Stimulated activated CD8-positive, alpha-beta memory T cell treated with anti-CD3 and anti-CD28 coated beads, Interleukin-12 subunit alpha, Interleukin-12 subunit beta, amount 100 ng/mL, for 24 hours (primary cell): Measurements from ENCODE around the gene PTPRG.

ENCODE experiments used
- DNase-seq: peaks from one replicate; pipeline ENCODE4 v3.0.0-alpha.2; 2020; ENCODE audit errors: extremely low read depth

Gene PTPRG

GRCh38 chr3:61562721-61563312 lies 1.4 kb downstream of the PTPRG start:
- DNase-seq, result no peak

GRCh38 chr3:61563313-61564271 lies 2.2 kb downstream of the PTPRG start:
- DNase-seq, result no peak

GRCh38 chr3:61564395-61565059 lies 3.2 kb downstream of the PTPRG start:
- DNase-seq, result no peak

- no peak for DNase-seq
These were observed 4.2 kb downstream of the PTPRG start for GRCh38 chr3:61565569-61565968.

GRCh38 chr3:61568127-61568526 lies 6.8 kb downstream of the PTPRG start:
- DNase-seq, result no peak

GRCh38 chr3:61569856-61570580 lies 8.6 kb downstream of the PTPRG start:
- DNase-seq, result no peak

GRCh38 chr3:61570813-61571212 lies 9.4 kb downstream of the PTPRG start:
- DNase-seq, result no peak

- no peak for DNase-seq
These were observed 10.4 kb downstream of the PTPRG start for GRCh38 chr3:61571516-61572336.

GRCh38 chr3:61572879-61573278 lies 11.5 kb downstream of the PTPRG start:
- no peak for DNase-seq

- DNase-seq, result no peak
These were observed 12.1 kb downstream of the PTPRG start for GRCh38 chr3:61573441-61573840.

GRCh38 chr3:61574854-61575253 lies 13.5 kb downstream of the PTPRG start:
- no peak for DNase-seq

GRCh38 chr3:61575893-61576292 lies 14.5 kb downstream of the PTPRG start:
- DNase-seq, result no peak

GRCh38 chr3:61577760-61578159 lies 16.4 kb downstream of the PTPRG start:
- no peak for DNase-seq

GRCh38 chr3:61578667-61579367 lies 17.4 kb downstream of the PTPRG start:
- DNase-seq, result no peak

GRCh38 chr3:61579685-61580084 lies 18.3 kb downstream of the PTPRG start:
- DNase-seq, result no peak

- no peak for DNase-seq
These were observed 19.7 kb downstream of the PTPRG start for GRCh38 chr3:61580982-61581643.

GRCh38 chr3:61582287-61582686 lies 20.9 kb downstream of the PTPRG start:
- no peak for DNase-seq

GRCh38 chr3:61582846-61583245 lies 21.5 kb downstream of the PTPRG start:
- DNase-seq, result no peak

GRCh38 chr3:61583890-61584875 lies 22.8 kb downstream of the PTPRG start:
- no peak for DNase-seq
